Progenitor cell of endocrine pancreas (in vitro differentiated cells): ENCODE data around the gene IL11RA. TPM values are rescaled to one million over a fixed set of nuclear protein-coding genes. Genes with fewer than 3 reads are reported as not detected.

Experiments used
- DNase-seq: peaks from one replicate; pipeline ENCODE4 v3.0.0; 2021; ENCODE audit warnings: low spot score; ENCODE audit not compliant: unreplicated experiment
- H3K27ac Mint-ChIP-seq: 2 replicates; pipeline ENCODE4 v1.8.0; 2021; ENCODE audit warnings: mild to moderate bottlenecking, moderate library complexity, mixed read lengths
- H3K27me3 Mint-ChIP-seq: 2 replicates; pipeline ENCODE4 v1.8.0; 2021; ENCODE audit warnings: mixed read lengths
- H3K36me3 Mint-ChIP-seq: 2 replicates; pipeline ENCODE4 v1.8.0; 2022; ENCODE audit warnings: mixed read lengths; ENCODE audit not compliant: insufficient read depth
- H3K4me1 Mint-ChIP-seq: 2 replicates; pipeline ENCODE4 v1.8.0; 2021; ENCODE audit warnings: low read depth, mixed read lengths
- H3K4me3 Mint-ChIP-seq: 2 replicates; pipeline ENCODE4 v1.8.0; 2021; ENCODE audit warnings: low read depth, mild to moderate bottlenecking, moderate library complexity, mixed read lengths
- H3K9me3 Mint-ChIP-seq: 2 replicates; pipeline ENCODE4 v1.8.0; 2021; ENCODE audit warnings: low read depth, mixed read lengths
- CTCF ChIP-seq: fragments of 200-600 bp; sonication (generic); IDR thresholded peaks from one replicate; pipeline ENCODE4 v1.5.0; 2021; ENCODE audit warnings: antibody characterized with exemption, mild to moderate bottlenecking; ENCODE audit not compliant: unreplicated experiment
- total RNA-seq: library from RNA; stranded (reverse); gene quantifications from 2 replicates; pipeline ENCODE4 v1.2.1, GENCODE V29; 2021

The IL11RA gene
- total RNA-seq, 1 donor from 2014 or later, result 27.5 TPM

- no peak for TF ChIP-seq CTCF
- Mint-ChIP-seq H3K27me3 (peaks cover 5% of the 10 kb centered on the region), H3K9me3 (no peaks in the 10 kb centered on the region), H3K4me3 (no peak overlapping the region), H3K27ac (no peak overlapping the region), H3K36me3 (no peaks in the 10 kb centered on the region), H3K4me1 (no peaks in the 10 kb centered on the region)
- DNase-seq, result no peak
These were observed 57.4 kb downstream of the IL11RA start for GRCh38 chr9:34709196-34709978.

- Mint-ChIP-seq H3K36me3 (no peaks in the 10 kb centered on the region), H3K4me1 (no peaks in the 10 kb centered on the region), H3K4me3 (no peak within 1 kb of the TSS), H3K27me3 (peaks cover 8% of the 10 kb centered on the region), H3K27ac (peak within 1 kb of the TSS; percentile 33), H3K9me3 (no peaks in the 10 kb centered on the region)
- TF ChIP-seq CTCF, result no peak
- DNase-seq, result no peak
These were observed 58.0 kb downstream of the IL11RA start, which contains the start of gene CCL21 for GRCh38 chr9:34710023-34710422. CCL21 (minus strand) TSS chr9:34710136; CDS start chr9:34710066, 70 bp downstream.

Other genes starting within 250 kb of the IL11RA start
- gene FAM219A, start 193.6 kb upstream of the IL11RA start, total RNA-seq, result 17.5 and 19.2 TPM in 2 replicates
- 1.2 and 3.5 TPM in 2 replicates for gene DNAI1, start 193.4 kb upstream of the IL11RA start, total RNA-seq
- 4.0 and 4.5 TPM in 2 replicates for gene ENHO, start 129.2 kb upstream of the IL11RA start, total RNA-seq
- gene CNTFR, start 62.5 kb upstream of the IL11RA start, total RNA-seq, result 2.3 and 2.7 TPM in 2 replicates
- gene RPP25L, start 40.1 kb upstream of the IL11RA start, total RNA-seq, result 29.3 and 30.5 TPM in 2 replicates
- gene DCTN3, start 31.7 kb upstream of the IL11RA start, total RNA-seq, result 101 and 102 TPM in 2 replicates
- 8.5 and 12.0 TPM in 2 replicates for gene ARID3C, start 23.1 kb upstream of the IL11RA start, total RNA-seq
- gene SIGMAR1, start 14.4 kb upstream of the IL11RA start, total RNA-seq, result 62.1 and 64.6 TPM in 2 replicates
- gene GALT, start 5.5 kb upstream of the IL11RA start, total RNA-seq, result 82.5 and 85.6 TPM in 2 replicates
- gene CCL27, start 10.5 kb downstream of the IL11RA start, total RNA-seq, result 0.67 and 1.6 TPM in 2 replicates
- 0.53 TPM in 1 of 2 replicates, not detected in the other for gene CCL19, start 39.1 kb downstream of the IL11RA start, total RNA-seq
- not detected in 2 replicates for gene CCL21, start 58.0 kb downstream of the IL11RA start, total RNA-seq